NCI-H446 treated with DMSO at 0.1 percent for 48 hours (cell line): ENCODE data around the gene KCNJ16.
"Not testable (repeated sequence)": the region's sequence is repeated elsewhere in the genome, so short reads cannot be mapped to it uniquely, and the experiment has no call there.

Experiments
- DNase-seq: peaks from one replicate; lab custom pipeline; 2025; lab: John Stamatoyannopoulos, UW

KCNJ16 gene

GRCh38 chr17:70074956-70075355 lies at the start of gene KCNJ16:
KCNJ16 (plus strand) TSS chr17:70075225; CDS start chr17:70132088, 56,863 bp downstream.
- DNase-seq, result no peak

GRCh38 chr17:70028397-70028796 lies 46.6 kb upstream of the KCNJ16 start:
- no peak for DNase-seq

GRCh38 chr17:70028978-70029767 lies 45.9 kb upstream of the KCNJ16 start:
- DNase-seq, result no peak

- DNase-seq, result peak; percentile 4
These were observed 44.7 kb upstream of the KCNJ16 start for GRCh38 chr17:70030371-70030770.

- no peak for DNase-seq
These were observed 43.7 kb upstream of the KCNJ16 start for GRCh38 chr17:70031341-70031740.

- no peak for DNase-seq
These were observed 41.9 kb upstream of the KCNJ16 start for GRCh38 chr17:70033165-70033564.

GRCh38 chr17:70034158-70034557 lies 40.9 kb upstream of the KCNJ16 start:
- DNase-seq, result no peak

GRCh38 chr17:70037498-70037897 lies 37.5 kb upstream of the KCNJ16 start:
- DNase-seq, result no peak

- no peak for DNase-seq
These were observed 34.7 kb upstream of the KCNJ16 start for GRCh38 chr17:70040336-70040735.

GRCh38 chr17:70041061-70041460 lies 34.0 kb upstream of the KCNJ16 start:
- DNase-seq, result no peak

GRCh38 chr17:70041540-70041939 lies 33.5 kb upstream of the KCNJ16 start:
- no peak for DNase-seq

GRCh38 chr17:70045780-70046179 lies 29.2 kb upstream of the KCNJ16 start:
- not testable (repeated sequence) for DNase-seq

GRCh38 chr17:70047619-70048419 lies 27.2 kb upstream of the KCNJ16 start:
- DNase-seq, result no peak

- no peak for DNase-seq
These were observed 25.0 kb upstream of the KCNJ16 start for GRCh38 chr17:70049801-70050591.

- DNase-seq, result no peak
These were observed 24.1 kb upstream of the KCNJ16 start for GRCh38 chr17:70050931-70051330.

- no peak for DNase-seq
These were observed 21.5 kb upstream of the KCNJ16 start for GRCh38 chr17:70053241-70054234.

- no peak for DNase-seq
These were observed 20.0 kb upstream of the KCNJ16 start for GRCh38 chr17:70055000-70055399.

- no peak for DNase-seq
These were observed 16.0 kb upstream of the KCNJ16 start for GRCh38 chr17:70059071-70059470.

GRCh38 chr17:70059649-70060048 lies 15.4 kb upstream of the KCNJ16 start:
- no peak for DNase-seq

GRCh38 chr17:70060415-70060814 lies 14.6 kb upstream of the KCNJ16 start:
- DNase-seq, result peak; percentile 74

GRCh38 chr17:70067134-70067533 lies 7.9 kb upstream of the KCNJ16 start:
- no peak for DNase-seq
